Activated CD4-positive, CD25-positive, alpha-beta regulatory T cell treated with anti-CD3 and anti-CD28 coated beads, Interleukin-2, amount 50 U/mL, for 16 hours (primary cell): ENCODE data around the gene MEF2D.

Source experiments
- DNase-seq: peaks from one replicate; pipeline ENCODE4 v3.0.0-alpha.2; 2020; ENCODE audit warnings: low read depth, low spot score

The MEF2D gene

GRCh38 chr1:156500543-156500792 is at the start of gene MEF2D:
Gene MEF2D (minus strand): TSS chr1:156500775. CDS start chr1:156483292, 17,483 bp downstream.
- no peak for DNase-seq

- DNase-seq = no peak
These were observed 49.8 kb upstream of the MEF2D start for GRCh38 chr1:156550346-156550745.

- no peak for DNase-seq
These were observed 49.3 kb upstream of the MEF2D start for GRCh38 chr1:156549831-156550230.

GRCh38 chr1:156549390-156549789 is 48.8 kb upstream of the MEF2D start:
- no peak for DNase-seq

GRCh38 chr1:156547982-156548381 is 47.4 kb upstream of the MEF2D start:
- no peak for DNase-seq

- no peak for DNase-seq
These were observed 46.9 kb upstream of the MEF2D start for GRCh38 chr1:156547434-156547833.

GRCh38 chr1:156546267-156546666 is 45.7 kb upstream of the MEF2D start:
- DNase-seq = no peak

- DNase-seq = no peak
These were observed 44.1 kb upstream of the MEF2D start for GRCh38 chr1:156544592-156545102.

- no peak for DNase-seq
These were observed 42.5 kb upstream of the MEF2D start for GRCh38 chr1:156543066-156543465.

- no peak for DNase-seq
These were observed 40.4 kb upstream of the MEF2D start for GRCh38 chr1:156540955-156541354.

GRCh38 chr1:156539818-156540355 is 39.3 kb upstream of the MEF2D start:
- no peak for DNase-seq

- DNase-seq = no peak
These were observed 38.3 kb upstream of the MEF2D start for GRCh38 chr1:156538711-156539440.

- DNase-seq = no peak
These were observed 36.5 kb upstream of the MEF2D start for GRCh38 chr1:156537027-156537426.

- DNase-seq = no peak
These were observed 34.0 kb upstream of the MEF2D start for GRCh38 chr1:156534424-156535060.

- no peak for DNase-seq
These were observed 33.1 kb upstream of the MEF2D start for GRCh38 chr1:156533568-156534220.

GRCh38 chr1:156532374-156532773 is 31.8 kb upstream of the MEF2D start:
- DNase-seq = no peak

GRCh38 chr1:156530006-156530405 is 29.4 kb upstream of the MEF2D start:
- no peak for DNase-seq

- no peak for DNase-seq
These were observed 28.4 kb upstream of the MEF2D start for GRCh38 chr1:156528875-156529425.

- no peak for DNase-seq
These were observed 27.7 kb upstream of the MEF2D start for GRCh38 chr1:156528231-156528630.

GRCh38 chr1:156527584-156527983 is 27.0 kb upstream of the MEF2D start:
- DNase-seq = no peak

- DNase-seq = no peak
These were observed 25.4 kb upstream of the MEF2D start for GRCh38 chr1:156525856-156526489.

GRCh38 chr1:156525071-156525501 is 24.5 kb upstream of the MEF2D start:
- no peak for DNase-seq
